Measurements from ENCODE around the gene MGRN1. TPM values are rescaled to one million over a fixed set of nuclear protein-coding genes. Genes with fewer than 3 reads are reported as not detected.

The MGRN1 gene
- total and polyA plus RNA-seq, 2 of the 13 experiments (the other 11 are each of a cell fraction or from before 2014, with no cell fraction given): 11.9 to 12.6 TPM

DNA sequence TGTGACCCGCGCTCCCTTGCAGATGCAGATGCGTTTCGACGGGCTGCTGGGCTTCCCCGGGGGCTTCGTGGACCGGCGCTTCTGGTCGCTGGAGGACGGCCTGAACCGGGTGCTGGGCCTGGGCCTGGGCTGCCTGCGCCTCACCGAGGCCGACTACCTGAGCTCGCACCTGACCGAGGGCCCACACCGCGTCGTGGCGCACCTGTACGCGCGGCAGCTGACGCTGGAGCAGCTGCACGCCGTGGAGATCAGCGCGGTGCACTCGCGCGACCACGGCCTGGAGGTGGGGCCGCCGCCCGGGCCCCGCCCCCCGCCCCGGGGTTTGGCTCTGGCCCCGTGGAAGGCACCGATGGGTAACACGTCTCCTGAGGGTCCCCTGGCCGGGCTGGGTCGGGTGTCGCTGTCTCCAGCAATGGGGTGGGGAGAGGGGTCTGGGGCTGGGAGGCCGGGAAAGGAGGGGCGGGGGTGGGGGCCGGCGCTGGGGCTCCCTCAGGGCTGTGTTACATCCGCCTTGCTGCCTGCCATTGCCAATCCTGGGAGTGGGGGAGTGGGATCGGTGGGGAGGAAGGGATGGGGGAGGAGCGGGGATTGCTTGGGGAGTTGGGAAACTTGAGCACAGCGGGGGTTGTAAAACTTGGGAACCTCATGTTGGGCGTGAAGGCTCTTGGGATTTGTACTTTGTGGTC, 69.5 kb downstream of the MGRN1 start (continued):
- TF ChIP-seq ZNF326 (CRISPR knock-in tag; IDR thresholded peaks at IDR 0.05; ENCODE audit: borderline replicate concordance): no peak
- TF ChIP-seq, protein P1, sequence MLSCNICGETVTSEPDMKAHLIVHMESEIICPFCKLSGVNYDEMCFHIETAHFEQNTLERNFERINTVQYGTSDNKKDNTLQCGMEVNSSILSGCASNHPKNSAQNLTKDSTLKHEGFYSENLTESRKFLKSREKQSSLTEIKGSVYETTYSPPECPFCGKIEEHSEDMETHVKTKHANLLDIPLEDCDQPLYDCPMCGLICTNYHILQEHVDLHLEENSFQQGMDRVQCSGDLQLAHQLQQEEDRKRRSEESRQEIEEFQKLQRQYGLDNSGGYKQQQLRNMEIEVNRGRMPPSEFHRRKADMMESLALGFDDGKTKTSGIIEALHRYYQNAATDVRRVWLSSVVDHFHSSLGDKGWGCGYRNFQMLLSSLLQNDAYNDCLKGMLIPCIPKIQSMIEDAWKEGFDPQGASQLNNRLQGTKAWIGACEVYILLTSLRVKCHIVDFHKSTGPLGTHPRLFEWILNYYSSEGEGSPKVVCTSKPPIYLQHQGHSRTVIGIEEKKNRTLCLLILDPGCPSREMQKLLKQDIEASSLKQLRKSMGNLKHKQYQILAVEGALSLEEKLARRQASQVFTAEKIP (CRISPR knock-in tag; IDR thresholded peaks at IDR 0.05; ENCODE audit: borderline replicate concordance): no peak
- no peak for TF ChIP-seq KMT2B (CRISPR knock-in tag; IDR thresholded peaks at IDR 0.05)
- no peak for TF ChIP-seq ZNF292 (CRISPR knock-in tag; IDR thresholded peaks at IDR 0.05; ENCODE audit: borderline replicate concordance, low read depth)
- TF ChIP-seq SAP130 (CRISPR knock-in tag; IDR thresholded peaks at IDR 0.05; ENCODE audit: low read depth): no peak
- no peak for TF ChIP-seq ZNF30 (CRISPR knock-in tag; IDR thresholded peaks at IDR 0.05)
- no peak for TF ChIP-seq ZNF777 (CRISPR knock-in tag; IDR thresholded peaks at IDR 0.05)
- TF ChIP-seq HOXD1 (CRISPR knock-in tag; IDR thresholded peaks at IDR 0.05): 0 out of 2 replicates have a peak, but pooled peaks have one; percentile 8
- no peak for TF ChIP-seq NFIB (CRISPR knock-in tag; IDR thresholded peaks at IDR 0.05; ENCODE audit: borderline replicate concordance)
- TF ChIP-seq SNAI1 (CRISPR knock-in tag; IDR thresholded peaks at IDR 0.05; ENCODE audit: borderline replicate concordance): no peak
- no peak for TF ChIP-seq KDM3A (CRISPR knock-in tag; IDR thresholded peaks at IDR 0.05; ENCODE audit: low read depth)
- TF ChIP-seq, protein P2, sequence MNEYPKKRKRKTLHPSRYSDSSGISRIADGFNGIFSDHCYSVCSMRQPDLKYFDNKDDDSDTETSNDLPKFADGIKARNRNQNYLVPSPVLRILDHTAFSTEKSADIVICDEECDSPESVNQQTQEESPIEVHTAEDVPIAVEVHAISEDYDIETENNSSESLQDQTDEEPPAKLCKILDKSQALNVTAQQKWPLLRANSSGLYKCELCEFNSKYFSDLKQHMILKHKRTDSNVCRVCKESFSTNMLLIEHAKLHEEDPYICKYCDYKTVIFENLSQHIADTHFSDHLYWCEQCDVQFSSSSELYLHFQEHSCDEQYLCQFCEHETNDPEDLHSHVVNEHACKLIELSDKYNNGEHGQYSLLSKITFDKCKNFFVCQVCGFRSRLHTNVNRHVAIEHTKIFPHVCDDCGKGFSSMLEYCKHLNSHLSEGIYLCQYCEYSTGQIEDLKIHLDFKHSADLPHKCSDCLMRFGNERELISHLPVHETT (CRISPR knock-in tag; conservative IDR thresholded peaks at IDR 0.05): no peak
- TF ChIP-seq, protein P3, sequence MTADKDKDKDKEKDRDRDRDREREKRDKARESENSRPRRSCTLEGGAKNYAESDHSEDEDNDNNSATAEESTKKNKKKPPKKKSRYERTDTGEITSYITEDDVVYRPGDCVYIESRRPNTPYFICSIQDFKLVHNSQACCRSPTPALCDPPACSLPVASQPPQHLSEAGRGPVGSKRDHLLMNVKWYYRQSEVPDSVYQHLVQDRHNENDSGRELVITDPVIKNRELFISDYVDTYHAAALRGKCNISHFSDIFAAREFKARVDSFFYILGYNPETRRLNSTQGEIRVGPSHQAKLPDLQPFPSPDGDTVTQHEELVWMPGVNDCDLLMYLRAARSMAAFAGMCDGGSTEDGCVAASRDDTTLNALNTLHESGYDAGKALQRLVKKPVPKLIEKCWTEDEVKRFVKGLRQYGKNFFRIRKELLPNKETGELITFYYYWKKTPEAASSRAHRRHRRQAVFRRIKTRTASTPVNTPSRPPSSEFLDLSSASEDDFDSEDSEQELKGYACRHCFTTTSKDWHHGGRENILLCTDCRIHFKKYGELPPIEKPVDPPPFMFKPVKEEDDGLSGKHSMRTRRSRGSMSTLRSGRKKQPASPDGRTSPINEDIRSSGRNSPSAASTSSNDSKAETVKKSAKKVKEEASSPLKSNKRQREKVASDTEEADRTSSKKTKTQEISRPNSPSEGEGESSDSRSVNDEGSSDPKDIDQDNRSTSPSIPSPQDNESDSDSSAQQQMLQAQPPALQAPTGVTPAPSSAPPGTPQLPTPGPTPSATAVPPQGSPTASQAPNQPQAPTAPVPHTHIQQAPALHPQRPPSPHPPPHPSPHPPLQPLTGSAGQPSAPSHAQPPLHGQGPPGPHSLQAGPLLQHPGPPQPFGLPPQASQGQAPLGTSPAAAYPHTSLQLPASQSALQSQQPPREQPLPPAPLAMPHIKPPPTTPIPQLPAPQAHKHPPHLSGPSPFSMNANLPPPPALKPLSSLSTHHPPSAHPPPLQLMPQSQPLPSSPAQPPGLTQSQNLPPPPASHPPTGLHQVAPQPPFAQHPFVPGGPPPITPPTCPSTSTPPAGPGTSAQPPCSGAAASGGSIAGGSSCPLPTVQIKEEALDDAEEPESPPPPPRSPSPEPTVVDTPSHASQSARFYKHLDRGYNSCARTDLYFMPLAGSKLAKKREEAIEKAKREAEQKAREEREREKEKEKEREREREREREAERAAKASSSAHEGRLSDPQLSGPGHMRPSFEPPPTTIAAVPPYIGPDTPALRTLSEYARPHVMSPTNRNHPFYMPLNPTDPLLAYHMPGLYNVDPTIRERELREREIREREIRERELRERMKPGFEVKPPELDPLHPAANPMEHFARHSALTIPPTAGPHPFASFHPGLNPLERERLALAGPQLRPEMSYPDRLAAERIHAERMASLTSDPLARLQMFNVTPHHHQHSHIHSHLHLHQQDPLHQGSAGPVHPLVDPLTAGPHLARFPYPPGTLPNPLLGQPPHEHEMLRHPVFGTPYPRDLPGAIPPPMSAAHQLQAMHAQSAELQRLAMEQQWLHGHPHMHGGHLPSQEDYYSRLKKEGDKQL (CRISPR knock-in tag; IDR thresholded peaks at IDR 0.05; ENCODE audit: low read depth): no peak
- TF ChIP-seq MED13 (CRISPR knock-in tag; IDR thresholded peaks at IDR 0.05): no peak
- 0 out of 2 replicates have a peak, but pooled peaks have one; percentile 14 for TF ChIP-seq ZKSCAN5 (CRISPR knock-in tag; IDR thresholded peaks at IDR 0.05)
- no peak for TF ChIP-seq MTF2 (CRISPR knock-in tag; IDR thresholded peaks at IDR 0.05; ENCODE audit: borderline replicate concordance)
- TF ChIP-seq, protein P4, sequence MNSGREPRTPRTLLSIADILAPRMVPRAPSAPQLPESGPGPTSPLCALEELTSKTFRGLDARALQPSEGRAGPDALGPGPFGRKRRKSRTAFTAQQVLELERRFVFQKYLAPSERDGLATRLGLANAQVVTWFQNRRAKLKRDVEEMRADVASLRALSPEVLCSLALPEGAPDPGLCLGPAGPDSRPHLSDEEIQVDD (CRISPR knock-in tag; IDR thresholded peaks at IDR 0.05; ENCODE audit: borderline replicate concordance): 0 out of 2 replicates have a peak, but pooled peaks have one; percentile 14
- TF ChIP-seq, protein P5, sequence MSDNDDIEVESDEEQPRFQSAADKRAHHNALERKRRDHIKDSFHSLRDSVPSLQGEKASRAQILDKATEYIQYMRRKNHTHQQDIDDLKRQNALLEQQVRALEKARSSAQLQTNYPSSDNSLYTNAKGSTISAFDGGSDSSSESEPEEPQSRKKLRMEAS (IDR thresholded peaks at IDR 0.05): no peak
- TF ChIP-seq AGO1 (IDR thresholded peaks at IDR 0.05; ENCODE audit: low read depth, low read length, poor library complexity, severe bottlenecking): no peak
- no peak for TF ChIP-seq ZNF644 (CRISPR knock-in tag; IDR thresholded peaks at IDR 0.05; ENCODE audit: low read depth)

Data from HepG2 (cell line).